Muscle of leg (tissue), 11 donors: ENCODE measurements around the gene CEBPE. TPM values are rescaled to one million over a fixed set of nuclear protein-coding genes. Genes with fewer than 3 reads are reported as not detected.
A peak's percentile ranks its signal among the peaks of the same experiment; 100 is the strongest.

ENCODE experiments used
- DNase-seq: peaks from one replicate; pipeline ENCODE4 v3.0.0; 2013
- H3K27ac ChIP-seq: one replicate; pipeline ENCODE4 v1.5.1; 2013; ENCODE audit warnings: mild to moderate bottlenecking, low read length, control low read depth
- H3K27me3 ChIP-seq: one replicate; pipeline ENCODE4 v1.6.1; 2013; ENCODE audit warnings: low read length; ENCODE audit not compliant: control insufficient read depth, insufficient read depth
- H3K36me3 ChIP-seq: one replicate; pipeline ENCODE4 v1.6.1; 2013; ENCODE audit warnings: low read length; ENCODE audit not compliant: control insufficient read depth, insufficient read depth
- H3K4me1 ChIP-seq: one replicate; pipeline ENCODE4 v1.6.1; 2013; ENCODE audit warnings: low read length; ENCODE audit not compliant: control insufficient read depth, insufficient read depth
- H3K4me3 ChIP-seq: one replicate; pipeline ENCODE4 v1.5.1; 2013; ENCODE audit warnings: low read length, control low read depth
- H3K9me3 ChIP-seq: replicated peaks from 2 replicates; pipeline ENCODE4 v1.6.1; 2013; ENCODE audit warnings: low read depth, low read length; ENCODE audit not compliant: control insufficient read depth
- WGBS: methylation state at CpG from one replicate; pipeline ENCODE4 v1.1.5; 2013; ENCODE audit warnings: missing lambda C conversion rate; ENCODE audit not compliant: insufficient coverage; 5-methylcytosine and 5-hydroxymethylcytosine counted together
- polyA plus RNA-seq, 8 donors: library from polyadenylated mRNA; unstranded; fragments of 120-200 nt; gene quantifications; one replicate each; pipeline versions ENCODE4 v1.2.1 to v1.2.3, GENCODE V29; 2013; ENCODE audit warnings: inconsistent platforms in 1 of 8, low replicate concordance in 1 of 8; ENCODE audit not compliant: insufficient read length in 8 of 8, insufficient read depth in 1 of 8
- total RNA-seq: library from RNA; stranded (reverse); fragments of 120-200 nt; gene quantifications from one replicate; pipeline ENCODE4 v1.2.4, GENCODE V29; 2013

The CEBPE gene
- total and polyA plus RNA-seq, 9 donors, result 0.12 to 0.33 (median 0.16) TPM

DNA sequence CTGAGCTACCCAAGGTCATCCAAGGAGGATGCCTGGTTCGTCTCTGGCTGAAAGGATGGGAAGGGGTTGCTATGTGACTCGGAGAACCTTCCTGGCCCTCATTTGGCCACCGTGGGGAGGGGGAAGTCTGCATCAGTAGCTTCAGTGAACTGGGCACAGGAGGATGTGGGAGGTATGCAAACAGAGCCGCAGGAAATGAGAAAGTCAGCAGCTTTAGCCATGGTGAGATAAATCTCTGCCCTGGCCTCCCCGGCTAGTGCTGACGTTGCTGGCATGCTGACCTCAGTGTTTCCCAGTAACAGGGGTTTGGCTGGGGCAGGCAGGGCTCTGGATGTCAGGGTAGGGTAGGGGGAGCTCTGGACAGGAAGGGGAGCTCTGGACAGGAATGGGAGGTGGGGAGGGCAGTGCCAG, 2.3 kb upstream of the CEBPE start:
- Histone ChIP-seq H3K27ac (peak overlapping the region; percentile 35), H3K36me3 (no peaks in the 10 kb centered on the region), H3K4me1 (peaks cover 13% of the 10 kb centered on the region), H3K4me3 (no peak overlapping the region), H3K9me3 (no peaks in the 10 kb centered on the region), H3K27me3 (no peaks in the 10 kb centered on the region)
- WGBS, result 46% methylated on average over 6 of the region's 6 CpGs
- peak; percentile 44 for DNase-seq

DNA sequence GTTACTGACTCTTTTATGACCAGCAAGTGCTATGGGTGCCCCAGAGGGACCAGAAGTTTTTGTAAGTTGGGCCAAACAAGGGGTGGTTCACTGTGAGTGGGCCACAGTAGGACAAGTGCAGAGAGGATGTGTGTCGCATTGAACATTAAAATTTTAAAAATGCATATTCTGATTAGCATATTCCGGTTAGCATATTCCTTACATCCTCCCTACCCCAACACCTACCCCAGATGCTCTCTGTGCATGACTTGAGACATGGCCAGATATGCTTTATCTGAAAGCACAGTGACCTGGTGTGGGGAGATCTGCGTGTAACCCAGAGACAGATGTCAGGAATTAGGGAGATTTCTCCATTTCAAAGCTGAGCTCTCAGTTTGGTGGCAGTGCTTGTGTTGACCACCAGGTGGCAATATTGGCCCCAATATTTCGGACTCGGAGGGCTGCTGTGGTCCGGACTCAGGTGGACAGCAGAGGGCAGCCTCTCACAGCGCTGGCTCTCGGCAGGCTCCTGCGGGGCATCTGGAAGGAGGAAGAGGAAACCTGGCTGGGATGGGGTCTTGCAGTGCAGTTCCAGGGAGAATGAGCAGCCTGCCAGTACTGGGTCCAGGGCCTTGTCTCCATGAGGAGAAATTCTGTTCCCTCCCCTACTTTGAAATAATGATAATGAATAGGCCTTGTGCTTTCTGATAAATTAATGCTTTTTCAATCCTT, 1.6 kb upstream of the CEBPE start:
- Histone ChIP-seq H3K4me1 (peaks cover 13% of the 10 kb centered on the region), H3K4me3 (no peak overlapping the region), H3K9me3 (no peaks in the 10 kb centered on the region), H3K27ac (peak overlapping the region; percentile 35), H3K27me3 (no peaks in the 10 kb centered on the region), H3K36me3 (no peaks in the 10 kb centered on the region)
- peak; percentile 92 for DNase-seq
- WGBS, result 0% methylated on average over 1 of the region's 9 CpGs

DNA sequence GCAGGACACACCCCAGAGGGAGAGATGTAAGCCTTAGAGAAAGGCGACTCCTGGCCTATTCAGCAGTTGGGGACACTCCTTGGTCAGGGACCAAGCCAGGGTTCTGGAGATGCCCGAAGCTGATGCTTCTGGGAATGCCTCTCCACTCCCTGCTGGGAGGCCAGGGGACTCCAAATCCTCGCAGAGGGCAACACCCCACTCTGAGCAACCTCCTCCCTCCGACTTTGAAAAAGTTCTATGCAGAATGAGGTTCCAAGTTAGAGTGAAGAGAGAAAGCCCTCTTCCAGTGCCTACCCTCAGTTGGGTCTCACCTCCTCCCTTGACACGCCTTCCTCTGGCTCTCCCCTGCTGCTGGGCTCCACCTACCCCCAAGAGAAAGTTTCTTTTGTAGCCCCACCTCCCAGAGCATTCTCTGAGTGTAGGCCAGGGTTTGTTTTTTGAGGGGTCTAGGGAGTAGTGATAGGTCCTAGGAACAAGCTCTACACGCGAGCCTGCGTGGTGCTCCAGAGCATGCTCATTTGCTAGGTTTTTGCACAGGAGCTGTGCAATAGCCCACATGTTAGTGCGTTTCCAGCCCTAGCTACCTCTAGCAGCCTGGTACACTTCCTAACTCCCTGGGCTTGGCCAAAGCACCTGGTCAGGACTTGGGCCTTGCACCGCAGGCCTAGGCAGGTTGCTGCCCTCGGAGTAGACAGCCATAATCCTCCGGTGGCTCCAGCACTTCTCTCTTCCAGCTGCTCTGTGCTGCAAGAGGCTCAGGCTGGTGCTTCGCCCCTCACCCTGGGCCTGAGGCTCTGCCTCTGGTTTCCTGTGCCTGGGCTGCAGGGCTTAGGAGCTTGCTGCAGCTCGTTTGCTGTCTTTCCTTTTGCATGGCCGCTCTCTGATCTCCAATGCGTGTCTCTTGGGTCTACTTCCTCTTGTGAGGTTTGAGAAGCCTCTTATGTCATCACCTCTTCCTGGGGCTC, 590 bp upstream of the CEBPE start:
- peaks cover 13% of the 10 kb centered on the region for H3K4me1 ChIP-seq
- no peaks in the 10 kb centered on the region for H3K36me3 ChIP-seq
- H3K9me3 ChIP-seq, result no peaks in the 10 kb centered on the region
- WGBS, result 54% methylated on average over 9 of the region's 16 CpGs
- H3K27me3 ChIP-seq, result no peaks in the 10 kb centered on the region
- H3K27ac ChIP-seq, result no peak overlapping the region
- peak; percentile 44 for DNase-seq
- H3K4me3 ChIP-seq, result no peak overlapping the region

DNA sequence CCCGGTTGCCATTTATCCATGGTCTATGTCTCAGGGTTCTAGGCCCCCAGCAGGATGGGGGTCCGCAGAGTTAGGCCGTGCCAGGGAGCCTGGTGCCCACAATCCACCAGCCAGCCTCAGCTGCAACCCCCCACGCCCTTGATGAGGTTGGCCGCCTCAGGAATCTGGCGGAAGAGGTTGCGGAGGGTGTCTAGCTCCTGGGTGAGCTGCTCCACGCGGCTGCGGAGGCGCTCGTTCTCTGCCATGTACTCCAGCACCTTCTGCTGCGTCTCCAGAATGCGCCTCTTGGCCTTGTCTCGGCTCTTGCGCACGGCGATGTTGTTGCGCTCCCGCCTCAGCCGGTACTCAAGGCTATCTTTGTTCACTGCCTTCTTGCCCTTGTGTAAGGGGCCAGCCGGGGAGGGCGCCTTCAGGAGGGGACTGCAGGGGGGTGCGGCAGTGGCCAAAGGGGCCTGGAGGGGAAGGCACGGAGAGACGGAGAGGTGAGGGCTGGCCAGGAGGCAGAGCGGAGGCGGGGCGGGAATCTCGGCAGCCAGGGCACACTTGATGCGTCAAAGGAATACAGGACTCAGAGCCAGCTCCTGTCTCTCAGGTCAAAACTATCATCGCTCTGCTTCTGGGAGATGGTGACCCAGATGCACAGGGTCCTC, 1.6 kb downstream of the CEBPE start:
- Histone ChIP-seq H3K4me3 (no peak overlapping the region), H3K9me3 (no peaks in the 10 kb centered on the region), H3K27ac (no peak overlapping the region), H3K4me1 (peaks cover 19% of the 10 kb centered on the region), H3K36me3 (no peaks in the 10 kb centered on the region), H3K27me3 (peaks cover 6% of the 10 kb centered on the region)
- 80% methylated on average over 30 of the region's 32 CpGs for WGBS
- DNase-seq, result no peak

DNA sequence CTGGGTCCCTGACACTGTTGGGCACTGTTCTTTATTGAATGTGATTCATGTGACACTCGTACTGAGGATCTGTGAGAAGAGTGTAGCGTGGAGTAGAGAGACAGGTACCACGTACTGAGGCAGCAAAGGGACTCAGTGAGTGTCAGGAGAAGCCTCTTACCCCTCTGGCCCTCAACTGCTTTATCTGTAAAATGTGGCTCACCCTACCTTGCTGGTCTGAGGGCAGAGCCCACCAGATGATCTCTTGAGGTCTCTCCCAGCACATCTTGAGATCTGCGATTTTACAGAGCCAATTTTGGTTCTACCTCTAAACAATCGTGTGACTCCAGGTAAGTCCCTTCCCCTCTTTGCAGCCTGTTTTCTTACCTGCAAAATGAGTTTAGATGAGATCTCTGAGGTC, 3.1 kb downstream of the CEBPE start:
- peaks cover 9% of the 10 kb centered on the region for H3K27me3 ChIP-seq
- DNase-seq, result no peak
- no CpG with 5 or more reads among the region's 5 CpGs for WGBS
- peaks cover 17% of the 10 kb centered on the region for H3K4me1 ChIP-seq
- H3K36me3 ChIP-seq, result no peaks in the 10 kb centered on the region
- no peak overlapping the region for H3K4me3 ChIP-seq
- no peaks in the 10 kb centered on the region for H3K9me3 ChIP-seq
- no peak overlapping the region for H3K27ac ChIP-seq

DNA sequence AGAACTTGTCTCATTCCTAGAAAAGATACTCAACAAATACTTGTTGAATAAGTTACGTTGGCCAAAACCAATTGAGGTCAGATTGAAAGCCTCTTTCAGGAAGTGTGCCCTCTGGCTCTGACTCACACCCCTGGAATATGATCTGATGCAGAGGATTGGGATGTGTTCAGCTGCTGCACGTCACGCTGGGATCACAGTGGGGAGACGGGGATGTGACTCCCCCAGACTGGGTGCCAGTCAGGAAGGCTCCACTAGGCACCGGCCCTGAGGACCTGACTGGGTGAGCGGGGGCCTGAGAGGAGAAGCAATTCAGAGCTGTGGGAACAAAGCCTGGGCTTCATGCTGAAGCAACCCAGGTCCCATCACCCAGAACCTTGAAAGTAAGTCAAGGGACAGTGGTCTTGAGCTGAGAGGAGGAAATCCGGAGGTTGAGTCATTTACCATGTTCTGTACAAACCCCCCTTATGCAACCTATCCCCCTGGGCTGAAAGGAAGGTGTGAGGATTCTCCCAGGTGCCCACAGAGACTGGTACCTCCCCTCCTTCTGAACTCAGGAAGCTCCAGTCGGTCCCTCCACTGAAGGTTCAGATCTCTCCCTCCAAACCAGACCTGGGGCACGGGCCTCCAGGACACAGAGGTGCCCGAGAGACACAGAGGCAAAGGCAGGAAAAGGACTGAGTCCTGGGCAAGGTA, 3.9 kb downstream of the CEBPE start:
- DNase-seq, result no peak

DNA sequence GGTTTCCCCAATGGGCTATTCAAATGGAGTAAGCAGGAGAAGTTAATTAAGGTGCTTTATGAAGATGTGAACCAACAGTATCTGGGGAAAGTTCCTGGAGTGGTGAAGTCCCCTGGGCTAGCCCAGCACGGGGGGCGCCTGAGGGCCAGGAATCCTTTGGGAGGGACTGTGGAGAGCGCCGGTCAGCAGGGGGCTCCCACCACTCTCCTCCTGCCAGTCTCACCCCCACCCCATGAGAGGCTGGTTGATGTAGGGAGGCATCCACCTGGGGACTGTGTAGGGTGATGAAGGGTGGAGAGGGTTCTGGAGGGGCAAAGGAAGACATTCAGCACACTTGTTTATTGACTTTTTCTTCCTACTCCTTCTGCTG, 4.4 kb downstream of the CEBPE start:
- no CpG with 5 or more reads among the region's 4 CpGs for whole genome bisulfite sequencing
- peaks cover 13% of the 10 kb centered on the region for H3K27me3 ChIP-seq

More for the DNA sequence above, 3.9 kb downstream of the CEBPE start:
- no peak overlapping the region for H3K4me3 ChIP-seq
- peaks cover 12% of the 10 kb centered on the region for H3K27me3 ChIP-seq
- no peaks in the 10 kb centered on the region for H3K36me3 ChIP-seq
- no peak overlapping the region for H3K27ac ChIP-seq
- H3K9me3 ChIP-seq, result no peaks in the 10 kb centered on the region
- H3K4me1 ChIP-seq, result peaks cover 17% of the 10 kb centered on the region
- WGBS, result 74% methylated on average over 4 of the region's 10 CpGs

DNA sequence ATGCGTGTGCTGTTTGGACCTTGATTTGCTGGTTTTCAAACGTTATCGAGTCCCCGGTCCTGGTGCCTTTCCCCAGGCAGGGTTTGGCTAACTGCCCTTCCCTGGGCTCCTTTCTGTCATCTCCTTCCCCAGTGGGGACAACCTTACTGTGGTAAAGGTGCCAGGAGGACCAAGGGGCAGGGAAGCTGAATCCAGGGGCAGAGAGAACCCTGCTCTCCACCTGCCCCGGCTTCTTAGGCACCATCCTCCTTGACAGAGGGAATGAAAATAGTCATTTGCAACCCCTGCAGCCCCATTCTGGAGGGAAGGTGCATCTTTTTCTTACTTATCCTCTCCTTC, 5.0 kb downstream of the CEBPE start:
- H3K27ac ChIP-seq, result no peak overlapping the region
- H3K36me3 ChIP-seq, result no peaks in the 10 kb centered on the region
- WGBS, result 46% methylated on average over 4 of the region's 5 CpGs
- H3K4me1 ChIP-seq, result peaks cover 15% of the 10 kb centered on the region
- DNase-seq, result no peak
- peaks cover 15% of the 10 kb centered on the region for H3K27me3 ChIP-seq
- no peak overlapping the region for H3K4me3 ChIP-seq
- no peaks in the 10 kb centered on the region for H3K9me3 ChIP-seq

More for the DNA sequence above, 4.4 kb downstream of the CEBPE start:
- H3K9me3 ChIP-seq, result no peaks in the 10 kb centered on the region
- no peak overlapping the region for H3K27ac ChIP-seq
- H3K4me3 ChIP-seq, result no peak overlapping the region
- peaks cover 15% of the 10 kb centered on the region for H3K4me1 ChIP-seq
- DNase-seq, result no peak
- H3K36me3 ChIP-seq, result no peaks in the 10 kb centered on the region

DNA sequence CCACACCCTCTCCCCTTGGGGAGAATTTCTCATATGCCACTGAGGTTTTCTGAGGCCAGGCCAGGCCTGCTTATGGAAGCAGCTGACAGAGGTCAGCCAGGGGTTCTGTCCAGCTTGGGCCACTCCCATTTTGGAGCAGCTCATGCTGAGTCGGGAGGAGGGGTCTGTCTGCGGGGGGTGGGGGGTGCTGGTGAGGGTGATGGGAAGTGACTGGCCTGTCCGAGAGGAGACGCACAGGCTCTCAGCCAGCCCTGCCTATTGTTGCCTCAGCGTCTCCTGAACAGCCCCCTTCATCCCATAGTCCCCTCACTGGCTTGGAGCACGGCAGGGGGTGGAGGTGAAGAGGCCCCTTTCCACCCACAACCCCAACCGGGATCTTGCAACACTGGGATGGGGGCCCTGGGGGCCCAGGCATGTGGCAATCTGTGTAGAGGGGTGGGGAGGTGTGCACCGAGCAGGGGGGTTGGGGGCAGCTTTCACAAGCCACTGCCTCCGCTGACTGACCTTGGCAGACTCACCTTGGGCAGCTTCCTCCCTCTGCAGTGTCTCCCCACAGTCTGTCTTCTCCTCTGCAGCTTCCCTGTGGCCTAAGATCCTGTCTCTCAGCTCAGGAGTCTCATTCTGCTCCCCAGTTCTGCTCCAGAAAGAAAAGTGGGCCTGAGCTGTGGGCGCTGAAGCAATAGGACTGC, 5.5 kb downstream of the CEBPE start:
- Histone ChIP-seq H3K4me3 (no peak overlapping the region), H3K27ac (no peak overlapping the region), H3K27me3 (peaks cover 17% of the 10 kb centered on the region), H3K36me3 (no peaks in the 10 kb centered on the region), H3K9me3 (no peaks in the 10 kb centered on the region), H3K4me1 (peaks cover 15% of the 10 kb centered on the region)
- DNase-seq, result peak; percentile 67
- 46% methylated on average over 2 of the region's 10 CpGs for WGBS
